ENCODE data around the gene UQCRQ. TPM values are rescaled to one million over a fixed set of nuclear protein-coding genes. Genes with fewer than 3 reads are reported as not detected.
A peak's percentile ranks its signal among the peaks of the same experiment; 100 is the strongest.

Gene UQCRQ
- total and polyA plus RNA-seq, 2 of the 13 experiments (the other 11 are each of a cell fraction or from before 2014, with no cell fraction given) = 257 to 575 TPM

DNA sequence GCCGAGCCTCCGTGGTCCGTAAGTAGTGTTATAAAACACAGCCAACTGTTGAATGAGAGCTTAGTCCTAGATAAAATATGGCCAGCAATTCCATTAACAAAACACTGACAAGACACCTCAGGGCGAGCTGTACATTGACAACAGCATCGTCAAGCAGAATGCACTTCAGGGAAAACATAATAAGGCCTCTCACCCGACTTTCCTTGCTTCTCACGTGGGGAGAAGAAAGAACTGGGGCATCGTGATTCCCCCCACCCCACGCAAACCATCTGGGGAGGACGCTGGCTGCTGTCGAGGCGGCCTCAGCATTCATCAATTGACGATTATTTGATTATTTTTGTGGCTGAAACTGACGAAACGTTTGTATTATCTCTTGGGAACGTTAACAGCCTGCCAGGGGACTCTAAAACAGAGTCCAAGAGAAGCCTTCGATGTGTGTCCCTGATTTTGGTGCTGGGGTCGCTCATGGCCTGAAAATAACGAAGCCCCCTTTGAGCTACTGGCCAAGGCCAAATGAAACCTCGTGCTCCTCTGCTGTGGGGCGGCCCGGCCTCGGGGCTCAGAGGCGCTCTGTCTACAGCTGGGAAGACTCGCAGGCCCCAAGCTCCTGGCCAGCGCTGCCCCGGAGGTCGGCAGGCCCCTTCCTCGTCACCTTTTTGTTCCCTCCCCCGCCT is 637 bp upstream of the UQCRQ start:
- in situ Hi-C loops (cut with HindIII; ENCODE audit: extremely low pct_ligation_motif_present, low pct_unique_long_range_greater_than_20kb) (no loop called here), intact Hi-C loops (cut with micrococcal nuclease; ENCODE audit: unreplicated experiment) (loop anchor here (1.0 kb wide), 2 partner anchors 36 to 59 kb away; partner anchors contain the start of gene SHROOM1)
- H3K36me3 ChIP-seq (replicated peaks in 1 of 2; ENCODE audit: control insufficient read depth in 1 of 2, insufficient read depth in 2 of 2, low read length in 2 of 2) = peaks cover 0 to 25% of the 10 kb centered on the region in 2 experiments; a peak in 3 of 5 replicates
- POLR2A ChIA-PET = interaction anchor here (0.7 to 8.7 kb wide), 15 partner anchors 12 to 1104 kb away, joined by 3 to 91 read pairs (median 9); partner anchors contain the start of genes AFF4, HSPA4 and SHROOM1
- H4K20me1 ChIP-seq (ENCODE audit: insufficient read depth, low read length) = no peaks in the 10 kb centered on the region
- H3K27me3 ChIP-seq (ENCODE audit: control insufficient read depth in 1 of 2, insufficient read depth in 2 of 2, low read length in 2 of 2) = no peaks in the 10 kb centered on the region; a peak in 1 of 5 replicates
- peak overlapping the region; percentile 97 for H3K9ac ChIP-seq (ENCODE audit: insufficient read depth, low read depth, low read length)
- CTCF ChIA-PET (ENCODE audit: low intra/inter-chr PET ratio, low total read pairs) = interaction anchor here (0.7 to 2.0 kb wide), 2 partner anchors 36 to 58 kb away, joined by 3 to 9 read pairs; partner anchors contain the start of gene SHROOM1
- DNase-seq (ENCODE audit: low spot score) (no peak), ATAC-seq (no peak), FAIRE-seq (no peak)
- peaks cover 53% of the 10 kb centered on the region for H3K4me1 ChIP-seq (ENCODE audit: insufficient read depth, low read length)
- peak overlapping the region; percentile 68 for H3K4me2 ChIP-seq (ENCODE audit: low read depth, low read length)
- H3K79me2 ChIP-seq (ENCODE audit: insufficient read depth, low read length) = peaks cover 16% of the 10 kb centered on the region
- no peak overlapping the region for H2AFZ ChIP-seq (ENCODE audit: low read length)
- 52% methylated on average over 27 of the region's 30 CpGs for WGBS (ENCODE audit: low lambda C conversion rate)
- TSS peak; percentile 94 for BruUV-seq (replicated peaks)
- peak overlapping the region; percentile 10 to 88 (median 39); a peak in 5 of 6 replicates for H3K4me3 ChIP-seq (replicated peaks in 1 of 3; ENCODE audit: insufficient read depth in 1 of 3, low read depth in 2 of 3, low read length in 3 of 3)
- H3K9me3 ChIP-seq (ENCODE audit: low read length) = no peaks in the 10 kb centered on the region
- peak overlapping the region; percentile 86 for H3K27ac ChIP-seq (ENCODE audit: extremely low read length, insufficient read depth, low read length)
- TF ChIP-seq MEIS2 (CRISPR knock-in tag; IDR thresholded peaks at IDR 0.05) (0 out of 2 replicates have a peak, but pooled peaks have one; percentile 21), MYC (CRISPR knock-in tag; IDR thresholded peaks at IDR 0.05; ENCODE audit: borderline replicate concordance) (peak; percentile 49; the same call in 1 of the 2 replicates), MIXL1 (CRISPR knock-in tag; IDR thresholded peaks at IDR 0.05) (no peak), EHMT2 (IDR thresholded peaks at IDR 0.05; ENCODE audit: borderline replicate concordance, low read depth, low read length) (no peak), RBAK (CRISPR knock-in tag; IDR thresholded peaks at IDR 0.05) (no peak), ZNF446 (CRISPR knock-in tag; IDR thresholded peaks at IDR 0.05) (0 out of 2 replicates have a peak, but pooled peaks have one; percentile 8), ZSCAN29 (CRISPR knock-in tag; conservative IDR thresholded peaks at IDR 0.05) (no peak), GLI4 (CRISPR knock-in tag; IDR thresholded peaks at IDR 0.05; ENCODE audit: borderline replicate concordance) (peak; percentile 32; the same call in 1 of the 2 replicates), ZNF773 (CRISPR knock-in tag; IDR thresholded peaks at IDR 0.05; ENCODE audit: borderline replicate concordance) (0 out of 2 replicates have a peak, but pooled peaks have one; percentile 76), ZNF326 (CRISPR knock-in tag; IDR thresholded peaks at IDR 0.05; ENCODE audit: borderline replicate concordance) (no peak), ZNF484 (CRISPR knock-in tag; IDR thresholded peaks at IDR 0.05; ENCODE audit: borderline replicate concordance, low read depth) (0 out of 2 replicates have a peak, but pooled peaks have one; percentile 40), ZNF83 (CRISPR knock-in tag; IDR thresholded peaks at IDR 0.05; ENCODE audit: borderline replicate concordance) (0 out of 2 replicates have a peak, but pooled peaks have one; percentile 74), BRD4 (CRISPR knock-in tag; IDR thresholded peaks at IDR 0.05) (peak; percentile 35; the same call in 1 of the 2 replicates), ZNF431 (CRISPR knock-in tag; IDR thresholded peaks at IDR 0.05; ENCODE audit: borderline replicate concordance, low read depth) (0 out of 2 replicates have a peak, but pooled peaks have one; percentile 27), ZNF510 (CRISPR knock-in tag; IDR thresholded peaks at IDR 0.05; ENCODE audit: low read depth) (peak; percentile 46; the same call in 1 of the 2 replicates), ZNF10 (CRISPR knock-in tag; IDR thresholded peaks at IDR 0.05; ENCODE audit: borderline replicate concordance, low read depth) (peak; percentile 98; the same call in 1 of the 2 replicates), ZBTB7B (CRISPR knock-in tag; IDR thresholded peaks at IDR 0.05) (peak; percentile 14; the same call in 1 of the 2 replicates), KMT2B (CRISPR knock-in tag; IDR thresholded peaks at IDR 0.05) (no peak), HES4 (CRISPR knock-in tag; IDR thresholded peaks at IDR 0.05; ENCODE audit: borderline replicate concordance) (peak; percentile 17; the same call in 1 of the 2 replicates), ZNF143 (CRISPR knock-in tag; IDR thresholded peaks at IDR 0.05) (no peak)
- TF ChIP-seq, protein P1, sequence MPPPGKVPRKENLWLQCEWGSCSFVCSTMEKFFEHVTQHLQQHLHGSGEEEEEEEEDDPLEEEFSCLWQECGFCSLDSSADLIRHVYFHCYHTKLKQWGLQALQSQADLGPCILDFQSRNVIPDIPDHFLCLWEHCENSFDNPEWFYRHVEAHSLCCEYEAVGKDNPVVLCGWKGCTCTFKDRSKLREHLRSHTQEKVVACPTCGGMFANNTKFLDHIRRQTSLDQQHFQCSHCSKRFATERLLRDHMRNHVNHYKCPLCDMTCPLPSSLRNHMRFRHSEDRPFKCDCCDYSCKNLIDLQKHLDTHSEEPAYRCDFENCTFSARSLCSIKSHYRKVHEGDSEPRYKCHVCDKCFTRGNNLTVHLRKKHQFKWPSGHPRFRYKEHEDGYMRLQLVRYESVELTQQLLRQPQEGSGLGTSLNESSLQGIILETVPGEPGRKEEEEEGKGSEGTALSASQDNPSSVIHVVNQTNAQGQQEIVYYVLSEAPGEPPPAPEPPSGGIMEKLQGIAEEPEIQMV (CRISPR knock-in tag; IDR thresholded peaks at IDR 0.05; ENCODE audit: low read depth) = peak; percentile 1; the same call in 1 of the 2 replicates
- TF ChIP-seq, protein P2, sequence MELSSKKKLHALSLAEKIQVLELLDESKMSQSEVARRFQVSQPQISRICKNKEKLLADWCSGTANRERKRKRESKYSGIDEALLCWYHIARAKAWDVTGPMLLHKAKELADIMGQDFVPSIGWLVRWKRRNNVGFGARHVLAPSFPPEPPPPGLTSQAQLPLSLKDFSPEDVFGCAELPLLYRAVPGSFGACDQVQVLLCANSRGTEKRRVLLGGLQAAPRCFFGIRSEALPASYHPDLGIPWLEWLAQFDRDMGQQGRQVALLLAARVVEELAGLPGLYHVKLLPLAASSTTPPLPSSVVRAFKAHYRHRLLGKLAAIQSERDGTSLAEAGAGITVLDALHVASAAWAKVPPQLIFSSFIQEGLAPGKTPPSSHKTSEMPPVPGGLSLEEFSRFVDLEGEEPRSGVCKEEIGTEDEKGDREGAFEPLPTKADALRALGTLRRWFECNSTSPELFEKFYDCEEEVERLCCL (CRISPR knock-in tag; IDR thresholded peaks at IDR 0.05; ENCODE audit: borderline replicate concordance) = peak; percentile 65; the same call in 1 of the 2 replicates
